Measurements from ENCODE around the gene NIPAL4. TPM values are rescaled to one million over a fixed set of nuclear protein-coding genes. Genes with fewer than 3 reads are reported as not detected.

Gene NIPAL4
- total and polyA plus RNA-seq, 12 donors = 0.09 to 0.20 TPM; not detected in 10

- Histone ChIP-seq H3K9me3 (no peaks in the 10 kb centered on the region), H3K27ac (no peak overlapping the region), H3K4me1 (peaks cover 0 to 39% (median 25%) of the 10 kb centered on the region in 9 donors), H3K36me3 (peaks cover 0 to 43% (median 13%) of the 10 kb centered on the region in 9 donors), H3K4me3 (no peak overlapping the region), H3K27me3 (no peaks in the 10 kb centered on the region)
- no peak for TF ChIP-seq CTCF (IDR thresholded peaks at IDR 0.05)
- ATAC-seq (no peak), DNase-seq (no peak)
- intact Hi-C loops (cut with DNase I) = loop anchor here in 8 of 10 donors (5.0 to 10.0 kb wide), 6 partner anchors 43 to 331 kb away; partner anchors contain the start of gene MED7 (in 1 of the 8)
- WGBS, 2 donors = 95 to 96% methylated on average over 3 of the region's 3 CpGs
Observed at GRCh38 chr5:157475432-157475831, 15.4 kb downstream of the NIPAL4 start.

GRCh38 chr5:157476702-157477408 is 16.8 kb downstream of the NIPAL4 start:
- intact Hi-C loops (cut with DNase I) = loop anchor here (1.0 to 10.0 kb wide), 9 partner anchors 45 to 332 kb away; partner anchors contain the start of gene MED7 (in 1 of the 10)
- ATAC-seq = peak in 7 of 8 donors; percentile 44 to 61 (median 56)
- Histone ChIP-seq H3K4me3 (no peak overlapping the region), H3K27me3 (no peaks in the 10 kb centered on the region), H3K27ac (no peak overlapping the region), H3K4me1 (peaks cover 0 to 33% (median 19%) of the 10 kb centered on the region in 9 donors), H3K36me3 (peaks cover 0 to 57% (median 13%) of the 10 kb centered on the region in 9 donors), H3K9me3 (no peaks in the 10 kb centered on the region)
- peak; percentile 34 to 78 (median 72) for TF ChIP-seq CTCF (IDR thresholded peaks at IDR 0.05)
- peak in 1 of 2 donors; percentile 33 for DNase-seq
- WGBS, 2 donors = 62 to 68% methylated on average over 7 of the region's 7 CpGs

- 53 to 56% methylated on average over 5 of the region's 5 CpGs for WGBS, 2 donors
- H3K27ac ChIP-seq = no peak overlapping the region
Observed at GRCh38 chr5:157477814-157478494, 17.9 kb downstream of the NIPAL4 start.

More at GRCh38 chr5:157477814-157478494, 17.9 kb downstream of the NIPAL4 start:
- Histone ChIP-seq H3K4me1 (peaks cover 0 to 30% (median 18%) of the 10 kb centered on the region in 9 donors), H3K27me3 (no peaks in the 10 kb centered on the region), H3K9me3 (no peaks in the 10 kb centered on the region), H3K4me3 (no peak overlapping the region), H3K36me3 (peaks cover 0 to 67% (median 13%) of the 10 kb centered on the region in 9 donors)
- ATAC-seq (no peak), DNase-seq (no peak)
- TF ChIP-seq CTCF (IDR thresholded peaks at IDR 0.05) = no peak
- intact Hi-C loops (cut with DNase I) = loop anchor here (1.0 to 10.0 kb wide), 9 partner anchors 46 to 333 kb away; partner anchors contain the start of gene MED7 (in 1 of the 10)

Data from heart right ventricle (tissue), 16 donors.